Measurements from ENCODE around the gene SDR9C7. TPM values are rescaled to one million over a fixed set of nuclear protein-coding genes. Genes with fewer than 3 reads are reported as not detected.

Gene SDR9C7
- total and polyA plus RNA-seq, 2 donors: 0.16 TPM; not detected in 1

Other genes with a start within 250 kb of the SDR9C7 start
- 118 TPM for gene PTGES3, start 246.1 kb downstream of the SDR9C7 start, total RNA-seq
- gene PTGES3, start 246.1 kb downstream of the SDR9C7 start, polyA plus RNA-seq: 184 TPM
- 1,052 TPM for gene NACA, start 209.1 kb downstream of the SDR9C7 start, total RNA-seq
- 1,683 TPM for gene NACA, start 209.1 kb downstream of the SDR9C7 start, polyA plus RNA-seq
- 23.2 TPM for gene PRIM1, start 182.1 kb downstream of the SDR9C7 start, total RNA-seq
- gene PRIM1, start 182.1 kb downstream of the SDR9C7 start, polyA plus RNA-seq: 6.2 TPM
- gene HSD17B6, start 171.1 kb downstream of the SDR9C7 start, total RNA-seq: 5.8 TPM
- 91.8 TPM for gene HSD17B6, start 171.1 kb downstream of the SDR9C7 start, polyA plus RNA-seq
- gene RDH16, start 23.2 kb upstream of the SDR9C7 start, total RNA-seq: 0.58 TPM
- 0.32 TPM for gene RDH16, start 23.2 kb upstream of the SDR9C7 start, polyA plus RNA-seq
- gene ZBTB39, start 72.1 kb upstream of the SDR9C7 start, total RNA-seq: 6.8 TPM
- gene ZBTB39, start 72.1 kb upstream of the SDR9C7 start, polyA plus RNA-seq: 4.1 TPM
- gene TAC3, start 82.1 kb upstream of the SDR9C7 start, total RNA-seq: 21.2 TPM
- 2.6 TPM for gene TAC3, start 82.1 kb upstream of the SDR9C7 start, polyA plus RNA-seq
- gene MYO1A, start 115.7 kb upstream of the SDR9C7 start, total RNA-seq: 0.16 TPM
- 0.18 TPM for gene MYO1A, start 115.7 kb upstream of the SDR9C7 start, polyA plus RNA-seq
- gene NEMP1, start 144.4 kb upstream of the SDR9C7 start, total RNA-seq: 18.0 TPM
- gene NEMP1, start 144.4 kb upstream of the SDR9C7 start, polyA plus RNA-seq: 8.5 TPM
- gene NAB2, start 154.7 kb upstream of the SDR9C7 start, total RNA-seq: 25.6 TPM
- 39.1 TPM for gene NAB2, start 154.7 kb upstream of the SDR9C7 start, polyA plus RNA-seq
- 60.5 TPM for gene STAT6, start 177.0 kb upstream of the SDR9C7 start, total RNA-seq
- gene STAT6, start 177.0 kb upstream of the SDR9C7 start, polyA plus RNA-seq: 172 TPM
- gene LRP1, start 194.1 kb upstream of the SDR9C7 start, total RNA-seq: 146 TPM
- 141 TPM for gene LRP1, start 194.1 kb upstream of the SDR9C7 start, polyA plus RNA-seq
- gene LRP1-AS, start 213.2 kb upstream of the SDR9C7 start, total RNA-seq: not detected
- gene LRP1-AS, start 213.2 kb upstream of the SDR9C7 start, polyA plus RNA-seq: not detected